Endothelial cell of umbilical vein (primary cell): ENCODE data around the gene PLCXD3. TPM values are rescaled to one million over a fixed set of nuclear protein-coding genes. Genes with fewer than 3 reads are reported as not detected.

Experiments
- BruUV-seq: library from RNA; stranded (reverse); fragments of 400-500 nt; replicated peaks from 2 replicates; lab custom pipeline; 2021; lab: Mats Ljungman, UMichigan
- CTCF ChIA-PET: fragments of 300-600, 350-600 bp; sonication (Branson Sonifier 250); formaldehyde crosslinking; loops from one replicate; lab custom pipeline; 2021; ENCODE audit warnings: antibody characterized with exemption, inconsistent platforms; lab: Charles Lee
- POLR2A ChIA-PET: fragments of 300-600, 350-600 bp; sonication (Branson Sonifier 250); formaldehyde crosslinking; loops from one replicate; lab custom pipeline; 2021; ENCODE audit warnings: antibody characterized with exemption, inconsistent platforms; lab: Charles Lee
- DNase-seq: peaks from one replicate; pipeline ENCODE4 v3.0.0-alpha.2; 2011; ENCODE audit warnings: low read depth, low spot score
- FAIRE-seq: peaks from 2 replicates; lab custom pipeline; 2011; peaks lifted over from hg19 to GRCh38; lab: Jason Lieb, UNC
- H2AFZ ChIP-seq: 2 replicates; pipeline ENCODE4 v1.6.0; 2012; ENCODE audit warnings: low read depth, low read length, control low read depth, inconsistent platforms
- H3K27ac ChIP-seq: 2 replicates; pipeline ENCODE4 v1.5.1; 2011; ENCODE audit warnings: low read depth, mild to moderate bottlenecking, control low read depth, low read length, moderate library complexity; ENCODE audit not compliant: insufficient read depth
- H3K27me3 ChIP-seq, 2 experiments: 2 replicates each; pipeline versions ENCODE4 v1.6.0 to v1.6.1; 2011; ENCODE audit warnings: low read length in 2 of 2, mixed read lengths in 1 of 2; ENCODE audit not compliant: control insufficient read depth in 2 of 2, insufficient read depth in 2 of 2
- H3K36me3 ChIP-seq, 2 experiments: 2 replicates in 1 of 2; 3 replicates in 1 of 2; pipeline ENCODE4 v1.5.1; 2011; ENCODE audit warnings: low read length in 2 of 2, mild to moderate bottlenecking in 1 of 2, moderate library complexity in 1 of 2; ENCODE audit not compliant: control insufficient read depth in 2 of 2, insufficient read depth in 2 of 2; ENCODE audit errors: extremely low read depth in 1 of 2
- H3K4me1 ChIP-seq: 3 replicates; pipeline ENCODE4 v1.5.1; 2011; ENCODE audit warnings: mild to moderate bottlenecking, low read length; ENCODE audit not compliant: control insufficient read depth, insufficient read depth; ENCODE audit errors: extremely low read depth
- H3K4me2 ChIP-seq: 2 replicates; pipeline ENCODE4 v1.6.1; 2011; ENCODE audit warnings: low read length, control low read depth, mixed read lengths; ENCODE audit not compliant: insufficient read depth
- H3K4me3 ChIP-seq, 3 experiments: fragments of 200-600 bp in 1 of 3; sonication (generic), shearing (Covaris generic) in 1 of 3; replicated peaks in 1 of 3; 2 replicates each; pipeline ENCODE4 v1.5.1; 2011 to 2016; ENCODE audit warnings: control low read depth in 3 of 3, low read length in 3 of 3, mild to moderate bottlenecking in 2 of 3, inconsistent platforms in 1 of 3, low read depth in 1 of 3, moderate library complexity in 1 of 3; ENCODE audit not compliant: insufficient read depth in 1 of 3
- H3K79me2 ChIP-seq: 2 replicates; pipeline ENCODE4 v1.6.0; 2012; ENCODE audit warnings: low read length, inconsistent platforms; ENCODE audit not compliant: control insufficient read depth, insufficient read depth
- H3K9ac ChIP-seq: replicated peaks from 2 replicates; pipeline ENCODE3; 2011; ENCODE audit warnings: low read length, control low read depth; ENCODE audit not compliant: insufficient read depth; ENCODE audit errors: extremely low read depth
- H3K9me1 ChIP-seq: replicated peaks from 3 replicates; pipeline ENCODE4 v1.6.0; 2011; ENCODE audit warnings: mild to moderate bottlenecking, low read length; ENCODE audit not compliant: control insufficient read depth, insufficient read depth; ENCODE audit errors: extremely low read depth
- H3K9me3 ChIP-seq: replicated peaks from 2 replicates; pipeline ENCODE4 v1.5.1; 2012; ENCODE audit warnings: low read length, inconsistent platforms; ENCODE audit not compliant: control insufficient read depth, insufficient read depth
- H4K20me1 ChIP-seq: replicated peaks from 2 replicates; pipeline ENCODE3; 2011; ENCODE audit warnings: mild to moderate bottlenecking, low read length; ENCODE audit not compliant: control insufficient read depth, insufficient read depth; ENCODE audit errors: extremely low read depth
- EZH2 ChIP-seq: IDR thresholded peaks from 2 replicates; pipeline ENCODE4 v1.6.1; 2012; ENCODE audit warnings: borderline replicate concordance, low read depth, mild to moderate bottlenecking, moderate library complexity, low read length, inconsistent platforms; ENCODE audit not compliant: severe bottlenecking
- FOS ChIP-seq: IDR thresholded peaks from 2 replicates; pipeline ENCODE4 v1.6.1; 2011; ENCODE audit warnings: mild to moderate bottlenecking, low read length, moderate library complexity, borderline replicate concordance; ENCODE audit not compliant: insufficient read depth
- GATA2 ChIP-seq: IDR thresholded peaks from 2 replicates; pipeline ENCODE4 v1.7.0; 2011; ENCODE audit warnings: low read depth, mild to moderate bottlenecking, moderate library complexity, mixed read lengths, low read length; ENCODE audit not compliant: insufficient read length, insufficient read depth
- JUN ChIP-seq: IDR thresholded peaks from 2 replicates; pipeline ENCODE4 v1.6.1; 2011; ENCODE audit warnings: borderline replicate concordance, low read depth; ENCODE audit not compliant: insufficient read length, insufficient read depth
- MYC ChIP-seq: IDR thresholded peaks from one replicate; pipeline ENCODE4 v1.6.1; 2011; ENCODE audit warnings: mild to moderate bottlenecking, low read depth, low read length
- POLR2A ChIP-seq: IDR thresholded peaks from 2 replicates; pipeline ENCODE4 v1.6.1; 2012; ENCODE audit warnings: low read depth, mild to moderate bottlenecking, control low read depth, low read length
- POLR2AphosphoS5 ChIP-seq: IDR thresholded peaks from 2 replicates; pipeline ENCODE4 v1.6.1; 2012; ENCODE audit warnings: low read depth, mild to moderate bottlenecking, control low read depth, low read length, moderate library complexity; ENCODE audit not compliant: insufficient read depth
- dilution Hi-C: fragments of 300-500 bp; cut with MboI; formaldehyde crosslinking; loops from one replicate; pipeline ENCODE4 v1.15.0; 2019; ENCODE audit warnings: low sequenced_read_pairs; ENCODE audit not compliant: extremely low pct_ligation_motif_present
- intact Hi-C: fragments of 100-400 bp; cut with micrococcal nuclease; formaldehyde crosslinking; loops from one replicate; pipeline ENCODE4 v1.10.0; 2022
- polyA plus RNA-seq, 4 experiments: library from polyadenylated mRNA; depleted of rRNA in 3 of 4; stranded (reverse) in 3 of 4; unstranded in 1 of 4; fragments of >200 nt; gene quantifications; 2 replicates each; pipeline versions ENCODE4 v1.2.1 to v1.2.3, GENCODE V29; 2011 to 2012; ENCODE audit warnings: missing spikeins in 1 of 4
- total RNA-seq: library from RNA; stranded (reverse); gene quantifications from 2 replicates; pipeline ENCODE4 v1.2.3, GENCODE V29; 2021
- TF ChIP-seq, protein P1 (sequence below): IDR thresholded peaks from 2 replicates; pipeline ENCODE4 v1.6.1; 2011; ENCODE audit not compliant: insufficient read depth, insufficient read length
- TF ChIP-seq, protein P2 (sequence below), 2 donors: IDR thresholded peaks; 1 replicate in 1 of 2; 2 replicates in 1 of 2; pipeline ENCODE4 v1.5.1; 2011; ENCODE audit warnings: low read length in 2 of 2, mild to moderate bottlenecking in 2 of 2, moderate library complexity in 2 of 2, control low read depth in 1 of 2, inconsistent platforms in 1 of 2, low read depth in 1 of 2; ENCODE audit not compliant: insufficient read depth in 1 of 2; ENCODE audit errors: extremely low read depth in 1 of 2

Gene PLCXD3
- total and polyA plus RNA-seq, 2 donors (not counting 3 experiments of a cell fraction or from before 2014, with no cell fraction given), result not detected

DNA sequence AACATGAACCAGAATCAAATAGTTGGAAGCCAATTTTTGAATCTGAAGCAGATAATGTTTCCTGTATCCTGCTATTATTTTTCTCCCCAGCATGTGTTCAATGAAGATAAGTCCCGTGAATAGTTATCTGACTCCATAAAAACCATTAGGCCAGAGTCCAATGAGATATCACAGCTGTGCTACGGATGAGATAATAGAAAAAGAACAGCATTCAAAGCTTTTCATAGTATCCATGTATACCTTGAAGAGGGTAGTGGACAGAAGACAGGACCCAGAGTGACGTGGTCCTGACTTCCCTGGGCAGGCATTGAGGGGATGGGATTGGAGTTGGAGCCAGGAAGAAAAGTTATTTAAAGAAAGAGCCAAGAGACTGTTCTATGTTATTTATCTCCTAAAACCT, 246.4 kb downstream of the PLCXD3 start:
- FAIRE-seq, result no peak
- DNase-seq, result peak; percentile 39
- dilution Hi-C loops (no loop called here), intact Hi-C loops (no loop called here)
- Histone ChIP-seq H4K20me1 (no peaks in the 10 kb centered on the region), H3K27me3 (peaks cover 3 to 7% of the 10 kb centered on the region in 2 experiments), H3K4me3 (no peak overlapping the region), H3K9me3 (no peaks in the 10 kb centered on the region), H3K27ac (no peak overlapping the region), H3K4me1 (no peaks in the 10 kb centered on the region), H3K79me2 (no peaks in the 10 kb centered on the region), H2AFZ (no peak overlapping the region), H3K9me1 (no peaks in the 10 kb centered on the region), H3K36me3 (no peaks in the 10 kb centered on the region), H3K4me2 (no peak overlapping the region), H3K9ac (no peak overlapping the region)
- ChIA-PET CTCF (no interaction called here), POLR2A (no interaction called here)
- no TSS peak for BruUV-seq
- TF ChIP-seq POLR2A (no peak), MYC (no peak), JUN (no peak)

DNA sequence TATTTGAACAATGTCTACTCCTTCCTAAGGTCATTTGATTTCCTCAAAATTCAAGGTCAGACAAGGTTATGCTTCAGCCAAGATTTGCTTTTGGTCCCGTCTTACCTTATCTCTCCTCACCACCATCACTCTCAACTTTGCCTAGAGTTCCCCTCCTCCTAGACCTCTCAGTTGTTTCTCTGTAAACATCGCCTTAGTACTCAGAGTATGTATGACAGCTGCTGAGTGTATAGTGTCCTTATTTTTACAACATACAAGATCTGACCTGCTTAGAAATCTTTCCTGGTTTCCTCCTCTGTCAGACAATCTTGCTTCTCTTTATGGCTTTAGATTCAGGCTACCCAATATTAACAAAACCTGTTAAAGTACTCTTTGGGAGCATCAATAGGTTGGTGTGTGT, 247.1 kb downstream of the PLCXD3 start:
- no peak overlapping the region for H3K9ac ChIP-seq
- dilution Hi-C loops, result no loop called here
- no peak overlapping the region for H2AFZ ChIP-seq
- H3K4me1 ChIP-seq, result no peaks in the 10 kb centered on the region
- intact Hi-C loops, result no loop called here
- H3K79me2 ChIP-seq, result no peaks in the 10 kb centered on the region
- H4K20me1 ChIP-seq, result no peaks in the 10 kb centered on the region
- H3K4me3 ChIP-seq, result no peak overlapping the region
- peaks cover 3 to 7% of the 10 kb centered on the region in 2 experiments for H3K27me3 ChIP-seq
- H3K9me1 ChIP-seq, result no peaks in the 10 kb centered on the region
- H3K36me3 ChIP-seq, result no peaks in the 10 kb centered on the region
- FAIRE-seq (no peak), DNase-seq (no peak)
- no TSS peak for BruUV-seq
- ChIA-PET POLR2A (no interaction called here), CTCF (no interaction called here)
- TF ChIP-seq GATA2 (no peak), JUN (no peak), POLR2AphosphoS5 (no peak), POLR2A (no peak), FOS (no peak), MYC (no peak), EZH2 (no peak)
- TF ChIP-seq, protein P1, sequence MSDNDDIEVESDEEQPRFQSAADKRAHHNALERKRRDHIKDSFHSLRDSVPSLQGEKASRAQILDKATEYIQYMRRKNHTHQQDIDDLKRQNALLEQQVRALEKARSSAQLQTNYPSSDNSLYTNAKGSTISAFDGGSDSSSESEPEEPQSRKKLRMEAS, result no peak
- TF ChIP-seq, protein P2, sequence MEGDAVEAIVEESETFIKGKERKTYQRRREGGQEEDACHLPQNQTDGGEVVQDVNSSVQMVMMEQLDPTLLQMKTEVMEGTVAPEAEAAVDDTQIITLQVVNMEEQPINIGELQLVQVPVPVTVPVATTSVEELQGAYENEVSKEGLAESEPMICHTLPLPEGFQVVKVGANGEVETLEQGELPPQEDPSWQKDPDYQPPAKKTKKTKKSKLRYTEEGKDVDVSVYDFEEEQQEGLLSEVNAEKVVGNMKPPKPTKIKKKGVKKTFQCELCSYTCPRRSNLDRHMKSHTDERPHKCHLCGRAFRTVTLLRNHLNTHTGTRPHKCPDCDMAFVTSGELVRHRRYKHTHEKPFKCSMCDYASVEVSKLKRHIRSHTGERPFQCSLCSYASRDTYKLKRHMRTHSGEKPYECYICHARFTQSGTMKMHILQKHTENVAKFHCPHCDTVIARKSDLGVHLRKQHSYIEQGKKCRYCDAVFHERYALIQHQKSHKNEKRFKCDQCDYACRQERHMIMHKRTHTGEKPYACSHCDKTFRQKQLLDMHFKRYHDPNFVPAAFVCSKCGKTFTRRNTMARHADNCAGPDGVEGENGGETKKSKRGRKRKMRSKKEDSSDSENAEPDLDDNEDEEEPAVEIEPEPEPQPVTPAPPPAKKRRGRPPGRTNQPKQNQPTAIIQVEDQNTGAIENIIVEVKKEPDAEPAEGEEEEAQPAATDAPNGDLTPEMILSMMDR (IDR thresholded peaks at IDR 0.05; ENCODE audit: extremely low read depth in 1 of 2, insufficient read depth in 1 of 2, low read depth in 1 of 2, low read length in 2 of 2), result no peak
- no peaks in the 10 kb centered on the region for H3K9me3 ChIP-seq
- H3K27ac ChIP-seq, result no peak overlapping the region
- H3K4me2 ChIP-seq, result no peak overlapping the region
